Measurements from ENCODE around the gene DNAJC6.
"Not testable (repeated sequence)": the region's sequence is repeated elsewhere in the genome, so short reads cannot be mapped to it uniquely, and the experiment has no call there.

The DNAJC6 gene

GRCh38 chr1:65435987-65436386 is 126.6 kb downstream of the DNAJC6 start:
- no peak for DNase-seq

GRCh38 chr1:65437616-65438015 is 128.3 kb downstream of the DNAJC6 start:
- DNase-seq: no peak

DNA sequence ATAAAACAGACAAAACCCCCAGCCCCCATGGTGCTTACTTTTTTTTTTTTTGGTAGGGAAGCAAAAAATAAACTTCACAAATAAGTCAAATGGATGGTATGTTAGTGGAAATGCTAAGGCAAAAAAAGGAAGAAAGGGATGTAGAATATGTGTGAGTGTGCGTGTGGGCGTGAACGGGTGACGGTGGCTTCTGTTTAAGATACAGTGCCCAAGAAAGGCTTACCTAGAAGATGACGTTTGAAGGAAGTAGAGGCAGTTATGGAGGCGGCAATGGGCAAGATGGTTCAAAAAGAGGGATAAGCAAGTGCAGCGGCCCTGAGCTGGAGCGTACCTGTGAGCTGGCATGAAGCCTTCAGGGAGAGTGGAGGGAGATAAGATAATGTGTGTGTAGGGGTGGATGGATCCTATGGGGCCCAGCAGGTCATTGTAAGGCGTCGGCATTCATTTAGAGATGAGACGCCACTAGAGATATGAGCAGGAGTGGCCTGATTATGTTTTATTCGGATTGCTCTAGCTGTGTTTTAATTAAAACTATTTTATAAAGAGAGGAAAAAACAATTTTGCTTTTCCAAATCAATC is 131.1 kb downstream of the DNAJC6 start:
- DNase-seq: no peak

- DNase-seq: no peak
Measured at GRCh38 chr1:65440915-65441314, 131.6 kb downstream of the DNAJC6 start.

DNA sequence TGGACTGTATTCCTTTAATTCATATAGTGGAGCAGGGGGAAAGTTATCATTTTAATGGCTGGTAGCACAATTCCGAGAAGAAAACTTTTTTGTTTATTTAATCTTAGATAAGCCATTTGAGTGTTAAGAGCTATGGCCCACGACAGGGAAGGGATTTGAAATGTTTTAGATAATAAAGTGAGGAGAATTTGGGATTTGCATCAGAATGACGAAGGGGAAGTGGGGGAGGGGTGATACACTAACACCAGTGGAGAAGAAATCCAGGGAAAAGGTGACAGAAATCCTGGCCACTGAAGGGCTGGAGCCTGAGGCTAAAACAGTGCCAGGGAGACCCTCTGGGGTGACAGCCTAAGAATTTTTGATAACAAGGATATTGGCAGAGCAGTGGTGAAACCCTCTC is 132.1 kb downstream of the DNAJC6 start:
- DNase-seq: no peak

- DNase-seq: no peak
Measured at GRCh38 chr1:65442442-65442841, 133.1 kb downstream of the DNAJC6 start.

GRCh38 chr1:65443647-65444046 is 134.3 kb downstream of the DNAJC6 start:
- no peak for DNase-seq

GRCh38 chr1:65444128-65444640 is 134.8 kb downstream of the DNAJC6 start:
- DNase-seq: no peak

DNA sequence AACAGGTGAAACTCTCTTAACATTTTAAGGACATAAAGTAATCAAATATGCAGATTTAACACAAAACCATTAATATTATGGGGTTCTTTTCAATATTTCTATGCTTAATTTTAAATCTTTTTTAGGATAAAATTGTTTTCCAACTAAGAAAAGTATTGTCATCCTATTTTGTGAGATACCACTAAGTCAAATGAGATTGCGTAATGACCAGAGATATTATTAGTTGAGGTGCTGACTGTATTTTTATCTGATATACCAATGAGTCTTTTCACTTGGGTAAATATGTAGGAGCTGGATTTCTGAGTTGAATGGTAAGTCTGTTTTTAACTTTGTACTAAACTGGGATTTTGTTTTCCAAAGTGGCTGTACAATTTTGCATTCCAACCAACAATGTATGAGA is 136.5 kb downstream of the DNAJC6 start:
- no peak for DNase-seq

DNA sequence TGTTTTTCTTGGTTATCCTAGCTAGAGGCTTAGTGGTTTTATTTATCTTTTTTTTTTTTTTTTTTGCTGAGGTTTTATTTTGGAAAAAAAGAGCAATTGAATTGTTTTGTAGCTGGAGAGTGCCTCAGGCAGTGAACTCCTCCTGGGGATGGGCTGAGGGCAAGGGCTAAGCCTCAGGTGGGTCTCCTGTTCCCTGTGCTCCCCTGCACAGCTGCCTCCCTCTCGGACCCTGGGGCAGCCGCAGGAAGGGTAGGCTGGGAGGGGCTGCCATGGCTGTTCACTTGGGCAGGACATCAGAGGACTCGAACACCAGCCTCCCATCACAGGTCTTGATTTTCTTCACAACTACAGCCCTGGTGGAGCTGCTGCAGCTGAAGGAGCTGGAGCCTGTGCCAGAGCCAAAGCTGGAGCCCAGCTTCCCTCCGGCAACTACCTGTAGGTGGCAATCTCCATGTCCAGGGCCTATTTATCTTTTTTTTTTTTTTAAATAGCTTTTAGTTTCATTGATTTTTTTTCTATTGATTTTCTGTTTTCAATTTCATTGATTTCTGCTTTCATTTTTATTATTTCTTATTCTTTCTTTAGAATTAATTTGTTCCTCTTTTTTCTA is 140.0 kb downstream of the DNAJC6 start:
- DNase-seq: no peak

DNA sequence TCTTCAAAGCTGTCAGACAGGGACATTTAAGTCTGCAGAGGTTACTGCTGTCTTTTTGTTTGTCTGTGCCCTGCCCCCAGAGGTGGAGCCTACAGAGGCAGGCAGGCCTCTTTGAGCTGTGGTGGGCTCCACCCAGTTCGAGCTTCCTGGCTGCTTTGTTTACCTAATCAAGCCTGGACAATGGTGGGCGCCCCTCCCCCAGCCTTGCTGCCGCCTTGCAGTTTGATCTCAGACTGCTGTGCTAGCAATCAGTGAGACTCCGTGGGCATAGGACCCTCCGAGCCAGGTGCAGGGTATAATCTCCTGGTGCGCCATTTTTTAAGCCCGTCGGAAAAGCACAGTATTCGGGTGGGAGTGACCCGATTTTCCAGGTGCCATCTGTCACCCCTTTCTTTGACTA is 146.3 kb downstream of the DNAJC6 start:
- DNase-seq: not testable (repeated sequence)

DNA sequence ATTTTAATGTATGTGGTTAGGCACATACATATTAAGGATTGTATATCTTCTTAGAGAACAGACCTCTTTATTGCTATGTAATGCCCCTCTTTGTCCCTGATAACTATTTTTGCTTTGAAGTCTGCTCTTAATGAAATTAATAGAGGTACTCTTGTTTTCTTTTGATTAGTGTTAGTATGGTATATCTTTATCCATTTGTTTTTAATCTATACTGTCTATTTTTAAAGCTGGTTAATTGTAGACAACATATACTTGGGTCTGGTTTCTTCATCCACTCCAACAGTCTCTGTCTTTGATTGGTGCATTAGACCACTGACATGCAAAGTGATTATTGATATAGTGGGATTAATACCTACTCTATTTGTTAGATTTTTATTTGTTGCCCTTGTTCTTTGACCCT is 147.1 kb downstream of the DNAJC6 start:
- no peak for DNase-seq

DNA sequence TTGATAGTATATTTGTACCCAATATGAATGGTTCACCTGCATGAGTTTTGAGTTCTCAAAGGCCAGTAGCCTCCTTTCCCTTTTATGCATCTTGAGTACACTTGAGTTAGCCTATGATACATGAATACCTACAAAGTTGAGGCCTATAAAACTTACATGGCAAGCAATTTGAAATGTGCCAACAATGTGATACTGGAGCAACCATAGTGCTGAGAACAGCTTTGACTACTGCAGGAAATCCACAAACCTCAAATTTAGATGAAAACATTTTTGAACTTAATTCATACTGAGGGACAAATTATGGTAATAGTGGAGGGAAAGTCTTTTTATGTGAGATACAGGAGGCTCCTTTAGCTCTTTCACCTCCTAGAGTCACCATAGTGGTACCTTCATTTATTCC is 148.5 kb downstream of the DNAJC6 start:
- DNase-seq: no peak

GRCh38 chr1:65458730-65459396 is 149.5 kb downstream of the DNAJC6 start:
- no peak for DNase-seq

- DNase-seq: peak; percentile 3
Measured at GRCh38 chr1:65459397-65459768, 150.0 kb downstream of the DNAJC6 start.

Measured in CD4-positive, alpha-beta T cell treated with Interleukin-4 for 4 hours (primary cell).